Transverse colon (tissue), 3 donors: ENCODE measurements around the gene MYO9A.

ENCODE experiments used
- POLR2A ChIP-seq: fragments of 450-650 bp; IDR thresholded peaks from one replicate; pipeline ENCODE4 v1.6.1; 2016; ENCODE audit warnings: antibody characterized with exemption, mild to moderate bottlenecking, moderate library complexity
- TF ChIP-seq, protein P1 (sequence below), 5 experiments: fragments of 200-600 bp in 3 of 5; fragments of 450-650 bp in 2 of 5; sonication (generic) in 3 of 5; IDR thresholded peaks; 1 replicate in 2 of 5; 2 replicates in 3 of 5; pipeline ENCODE4 v1.5.1; 2016 to 2017; ENCODE audit warnings: antibody characterized with exemption in 5 of 5, inconsistent platforms in 3 of 5, mild to moderate bottlenecking in 2 of 5, moderate library complexity in 1 of 5

DNA sequence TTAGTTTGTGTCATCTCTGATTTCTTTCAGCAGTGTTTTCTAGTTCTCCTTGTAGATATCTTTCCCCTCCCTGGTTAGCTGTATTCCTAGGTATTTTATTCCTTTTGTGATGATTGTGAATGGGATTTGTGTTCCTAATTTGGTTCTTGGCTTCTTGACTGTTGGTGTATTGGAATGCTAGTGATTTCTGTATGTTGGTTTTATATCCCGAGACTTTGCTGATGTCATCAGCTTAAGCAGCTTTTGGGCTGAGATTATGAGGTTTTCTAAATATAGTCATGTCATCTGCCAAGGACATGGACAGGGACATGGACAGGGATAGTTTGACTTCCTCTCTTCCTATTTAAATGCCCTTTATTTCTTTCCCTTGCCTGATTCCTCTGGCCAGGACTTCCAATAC is 35.8 kb downstream of the MYO9A start:
- TF ChIP-seq, protein P1, sequence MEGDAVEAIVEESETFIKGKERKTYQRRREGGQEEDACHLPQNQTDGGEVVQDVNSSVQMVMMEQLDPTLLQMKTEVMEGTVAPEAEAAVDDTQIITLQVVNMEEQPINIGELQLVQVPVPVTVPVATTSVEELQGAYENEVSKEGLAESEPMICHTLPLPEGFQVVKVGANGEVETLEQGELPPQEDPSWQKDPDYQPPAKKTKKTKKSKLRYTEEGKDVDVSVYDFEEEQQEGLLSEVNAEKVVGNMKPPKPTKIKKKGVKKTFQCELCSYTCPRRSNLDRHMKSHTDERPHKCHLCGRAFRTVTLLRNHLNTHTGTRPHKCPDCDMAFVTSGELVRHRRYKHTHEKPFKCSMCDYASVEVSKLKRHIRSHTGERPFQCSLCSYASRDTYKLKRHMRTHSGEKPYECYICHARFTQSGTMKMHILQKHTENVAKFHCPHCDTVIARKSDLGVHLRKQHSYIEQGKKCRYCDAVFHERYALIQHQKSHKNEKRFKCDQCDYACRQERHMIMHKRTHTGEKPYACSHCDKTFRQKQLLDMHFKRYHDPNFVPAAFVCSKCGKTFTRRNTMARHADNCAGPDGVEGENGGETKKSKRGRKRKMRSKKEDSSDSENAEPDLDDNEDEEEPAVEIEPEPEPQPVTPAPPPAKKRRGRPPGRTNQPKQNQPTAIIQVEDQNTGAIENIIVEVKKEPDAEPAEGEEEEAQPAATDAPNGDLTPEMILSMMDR (IDR thresholded peaks at IDR 0.05): no peak
- no peak for TF ChIP-seq POLR2A
